Central memory CD8-positive, alpha-beta T cell (primary cell): ENCODE measurements around the gene FTCD.

Source experiments
- ATAC-seq: fragments of 150-1000 bp; cut with Tn5 transposase; replicated peaks from 2 replicates; pipeline ENCODE4 v1.10.0; 2022; ENCODE audit warnings: mild to moderate bottlenecking, moderate FRiP score, moderate number of reproducible peaks; ENCODE audit not compliant: poor library complexity, severe bottlenecking; ENCODE audit errors: extremely low read depth
- DNase-seq, 2 donors: peaks; one replicate each; pipeline ENCODE4 v3.0.0; 2021; ENCODE audit warnings: low spot score in 2 of 2
- H3K27ac Mint-ChIP-seq: one replicate; pipeline ENCODE4 v1.8.0; 2022; ENCODE audit warnings: low read depth, mild to moderate bottlenecking, moderate library complexity, mixed read lengths
- H3K27me3 Mint-ChIP-seq: one replicate; pipeline ENCODE4 v1.8.0; 2022; ENCODE audit warnings: mixed read lengths
- H3K36me3 Mint-ChIP-seq: one replicate; pipeline ENCODE4 v1.8.0; 2022; ENCODE audit warnings: mild to moderate bottlenecking, moderate library complexity, mixed read lengths; ENCODE audit not compliant: insufficient read depth
- H3K4me1 Mint-ChIP-seq: one replicate; pipeline ENCODE4 v1.8.0; 2022; ENCODE audit warnings: mixed read lengths
- H3K4me3 Mint-ChIP-seq: one replicate; pipeline ENCODE4 v1.8.0; 2022; ENCODE audit warnings: mild to moderate bottlenecking, moderate library complexity, mixed read lengths
- H3K9me3 Mint-ChIP-seq: one replicate; pipeline ENCODE4 v1.8.0; 2022; ENCODE audit warnings: mixed read lengths

The FTCD gene

DNA sequence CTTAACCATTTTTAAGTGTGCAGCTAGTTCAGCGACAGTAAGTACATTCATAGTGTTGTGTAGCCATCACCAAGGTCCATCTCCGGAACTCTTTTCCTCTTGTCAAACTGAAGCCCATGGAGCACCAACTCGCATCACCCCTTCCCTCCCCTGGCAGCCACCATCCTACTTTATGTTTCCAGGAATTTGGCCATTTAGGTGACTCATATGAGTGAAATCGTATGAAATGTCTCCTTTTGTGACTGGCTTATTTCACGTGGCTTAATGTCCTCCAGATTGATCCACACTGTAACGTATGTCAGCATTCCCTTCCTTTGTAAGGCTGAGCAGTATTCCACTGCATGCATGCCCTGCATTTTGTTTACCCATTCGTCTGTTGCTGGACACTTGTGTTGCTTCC is 55.0 kb downstream of the FTCD start:
- DNase-seq (peak; percentile 5 to 7), ATAC-seq (no peak)
- Mint-ChIP-seq H3K27me3 (peaks cover 39% of the 10 kb centered on the region), H3K9me3 (peaks cover 15% of the 10 kb centered on the region), H3K4me1 (peaks cover 19% of the 10 kb centered on the region), H3K27ac (no peak overlapping the region), H3K4me3 (peak overlapping the region; percentile 71), H3K36me3 (peaks cover 13% of the 10 kb centered on the region)

- Mint-ChIP-seq H3K27me3 (peaks cover 39% of the 10 kb centered on the region), H3K36me3 (peaks cover 13% of the 10 kb centered on the region), H3K4me3 (peak overlapping the region; percentile 71), H3K9me3 (peaks cover 15% of the 10 kb centered on the region), H3K27ac (no peak overlapping the region), H3K4me1 (peaks cover 19% of the 10 kb centered on the region)
- no peak for ATAC-seq
- no peak for DNase-seq
Observed at GRCh38 chr21:46100020-46100419, 55.4 kb downstream of the FTCD start.

- Mint-ChIP-seq H3K4me1 (peaks cover 20% of the 10 kb centered on the region), H3K9me3 (peaks cover 13% of the 10 kb centered on the region)
- no peak for ATAC-seq
Observed at GRCh38 chr21:46099476-46099875, 55.9 kb downstream of the FTCD start.

DNA sequence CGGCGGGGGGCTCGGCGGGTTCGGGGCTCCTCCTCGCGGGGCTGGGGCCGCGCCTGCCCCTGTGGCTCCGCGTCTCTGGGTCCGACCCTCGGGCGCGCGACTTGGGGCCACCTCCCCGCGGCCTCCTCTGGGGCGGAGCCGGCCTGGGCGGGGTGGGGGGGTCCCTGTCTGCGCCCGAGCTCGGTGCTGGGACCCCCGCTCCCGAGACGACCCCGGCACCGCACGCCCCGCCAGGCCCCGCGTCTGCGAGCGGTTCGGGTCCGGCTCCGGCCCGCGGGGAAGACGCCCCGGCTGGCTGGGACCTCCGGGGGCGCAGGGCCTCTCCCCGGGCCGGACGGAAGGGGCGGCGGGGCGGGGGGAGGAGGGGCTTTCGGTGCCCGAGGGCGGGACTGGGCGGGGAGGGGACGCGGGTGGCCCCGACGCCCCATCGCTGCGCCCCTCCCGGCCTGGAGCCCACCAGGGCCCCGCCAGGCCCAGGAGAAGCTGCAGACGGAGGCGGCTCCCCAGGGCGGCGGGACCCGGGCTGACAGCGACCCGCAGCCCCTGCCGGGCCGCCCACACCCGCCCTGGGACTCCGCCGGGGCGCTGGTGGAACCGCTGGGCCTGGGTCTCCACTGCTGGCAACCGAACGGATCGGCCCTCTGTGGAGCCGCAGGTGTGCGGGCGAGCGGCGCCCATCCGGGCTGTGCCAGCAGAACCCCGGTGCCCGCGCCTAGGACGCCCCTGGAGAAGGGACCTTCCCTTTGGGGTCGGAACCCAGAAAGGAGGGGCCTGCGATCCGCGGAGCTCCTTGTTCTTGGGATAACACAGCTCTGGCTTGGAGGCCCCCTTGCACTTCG is 56.9 kb downstream of the FTCD start:
- Mint-ChIP-seq H3K27me3 (peaks cover 27% of the 10 kb centered on the region), H3K9me3 (peaks cover 6% of the 10 kb centered on the region), H3K4me3 (peak overlapping the region; percentile 71), H3K36me3 (peaks cover 13% of the 10 kb centered on the region), H3K4me1 (peaks cover 19% of the 10 kb centered on the region), H3K27ac (no peak overlapping the region)
- ATAC-seq (no peak), DNase-seq (peak; percentile 9 to 13)

More at GRCh38 chr21:46099476-46099875, 55.9 kb downstream of the FTCD start:
- Mint-ChIP-seq H3K27me3 (peaks cover 36% of the 10 kb centered on the region), H3K36me3 (peaks cover 15% of the 10 kb centered on the region), H3K27ac (no peak overlapping the region), H3K4me3 (peak overlapping the region; percentile 71)
- DNase-seq = peak; percentile 7 to 9

DNA sequence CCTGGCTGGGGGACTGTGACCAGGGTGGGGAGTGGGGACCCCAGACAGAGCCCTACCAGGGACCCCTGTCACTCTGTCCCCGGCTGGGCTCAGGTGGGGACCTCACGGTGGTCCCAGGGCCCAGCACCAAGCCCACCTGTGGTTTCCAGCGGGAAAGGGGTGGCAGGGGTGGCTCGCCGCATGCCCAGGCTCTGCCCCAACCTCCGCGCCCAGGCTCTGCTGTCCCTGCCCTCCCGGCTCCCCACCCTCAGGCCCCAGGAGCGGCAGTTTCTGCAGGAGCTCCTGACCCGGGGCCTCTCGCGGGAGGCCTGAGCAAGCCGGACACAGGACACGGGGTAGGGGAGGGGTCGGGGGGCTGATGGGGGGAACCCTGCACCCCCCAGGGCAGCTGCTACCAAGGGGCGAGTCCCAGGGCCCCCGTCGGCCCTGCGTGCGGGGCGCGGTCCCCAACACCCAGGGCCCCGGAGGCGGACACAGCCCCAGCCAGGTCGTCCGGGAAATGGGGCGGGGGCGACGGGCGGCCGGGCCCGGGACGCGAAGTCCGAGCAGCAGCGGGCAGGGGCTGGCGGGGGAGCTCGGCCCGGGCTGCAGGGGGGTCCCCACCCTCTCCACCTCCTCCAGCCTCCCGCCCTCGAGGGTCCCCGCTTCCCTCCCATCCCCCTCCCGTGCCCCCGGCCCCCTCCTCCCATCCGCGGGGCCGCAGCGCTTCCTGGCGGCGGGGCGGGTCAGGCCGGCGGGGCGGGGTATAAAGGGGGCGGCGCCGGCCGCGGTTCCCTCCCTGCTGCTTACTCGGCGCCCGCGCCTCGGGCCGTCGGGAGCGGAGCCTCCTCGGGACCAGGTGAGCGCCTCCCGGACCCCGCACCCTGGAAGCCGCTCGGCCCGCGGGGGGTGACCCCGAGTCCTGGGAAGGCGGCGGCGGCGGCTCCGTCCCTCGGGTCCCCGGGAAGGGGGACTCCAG is 57.8 kb downstream of the FTCD start, which contains the start of gene COL6A2:
Gene COL6A2, plus strand, starts transcription at position 777 of the 958 bp plus-strand sequence.
- Mint-ChIP-seq H3K9me3 (peaks cover 5% of the 10 kb centered on the region), H3K27me3 (peaks cover 18% of the 10 kb centered on the region), H3K4me1 (peaks cover 19% of the 10 kb centered on the region), H3K27ac (no peak within 1 kb of the TSS), H3K4me3 (peak within 1 kb of the TSS; percentile 71), H3K36me3 (peaks cover 16% of the 10 kb centered on the region)
- DNase-seq = peak; percentile 13 to 16
- peak; percentile 44 for ATAC-seq

- H3K4me3 Mint-ChIP-seq = peak overlapping the region; percentile 17
- H3K9me3 Mint-ChIP-seq = no peaks in the 10 kb centered on the region
- peaks cover 16% of the 10 kb centered on the region for H3K36me3 Mint-ChIP-seq
- H3K27me3 Mint-ChIP-seq = peaks cover 10% of the 10 kb centered on the region
- H3K27ac Mint-ChIP-seq = no peak overlapping the region
- ATAC-seq = no peak
- DNase-seq = peak; percentile 9 to 10
- H3K4me1 Mint-ChIP-seq = peaks cover 19% of the 10 kb centered on the region
Observed at GRCh38 chr21:46096596-46097335, 58.6 kb downstream of the FTCD start.

DNA sequence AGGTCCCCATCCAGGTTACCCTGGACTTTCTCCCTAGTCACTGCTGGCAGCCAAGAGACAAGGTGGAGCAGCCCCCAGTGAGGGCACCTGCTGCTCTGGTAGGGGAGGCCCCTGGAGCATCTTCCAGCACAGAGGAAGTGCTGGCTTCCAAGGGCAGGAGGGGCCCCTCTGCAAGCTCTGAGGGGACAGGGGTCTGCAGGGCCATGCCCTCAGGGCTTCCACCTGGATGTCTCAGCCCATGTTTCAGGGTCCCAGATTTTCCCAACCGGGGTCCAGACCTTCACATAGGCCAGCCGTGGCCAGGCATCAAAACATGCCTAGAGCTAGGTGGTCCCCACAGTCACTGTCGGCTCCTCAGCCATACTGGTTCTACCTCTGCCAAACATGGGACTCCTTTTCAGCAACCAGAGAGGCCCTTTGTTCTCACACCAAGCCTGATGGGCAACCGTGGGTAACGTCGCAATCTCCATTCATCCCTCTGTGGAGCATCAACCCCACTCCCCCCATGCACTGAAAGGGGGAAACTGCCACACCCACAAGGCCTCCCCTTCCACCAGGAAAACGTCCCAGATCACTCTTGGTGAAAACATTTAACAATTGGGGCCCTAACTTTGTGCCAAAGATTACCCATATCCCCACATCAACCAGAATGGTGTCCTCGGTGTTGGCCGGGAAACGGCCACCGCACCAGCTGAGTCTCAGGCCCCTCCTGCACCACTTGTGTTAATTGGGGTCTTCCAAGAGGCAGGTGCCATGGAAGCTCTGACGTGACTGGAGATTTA is 59.4 kb downstream of the FTCD start:
- peak in 1 of 2 donors; percentile 11 for DNase-seq
- H3K27ac Mint-ChIP-seq = no peak overlapping the region
- peaks cover 4% of the 10 kb centered on the region for H3K9me3 Mint-ChIP-seq
- no peak overlapping the region for H3K4me3 Mint-ChIP-seq
- ATAC-seq = no peak
- H3K4me1 Mint-ChIP-seq = peaks cover 13% of the 10 kb centered on the region
- peaks cover 16% of the 10 kb centered on the region for H3K36me3 Mint-ChIP-seq
- H3K27me3 Mint-ChIP-seq = peaks cover 9% of the 10 kb centered on the region

DNA sequence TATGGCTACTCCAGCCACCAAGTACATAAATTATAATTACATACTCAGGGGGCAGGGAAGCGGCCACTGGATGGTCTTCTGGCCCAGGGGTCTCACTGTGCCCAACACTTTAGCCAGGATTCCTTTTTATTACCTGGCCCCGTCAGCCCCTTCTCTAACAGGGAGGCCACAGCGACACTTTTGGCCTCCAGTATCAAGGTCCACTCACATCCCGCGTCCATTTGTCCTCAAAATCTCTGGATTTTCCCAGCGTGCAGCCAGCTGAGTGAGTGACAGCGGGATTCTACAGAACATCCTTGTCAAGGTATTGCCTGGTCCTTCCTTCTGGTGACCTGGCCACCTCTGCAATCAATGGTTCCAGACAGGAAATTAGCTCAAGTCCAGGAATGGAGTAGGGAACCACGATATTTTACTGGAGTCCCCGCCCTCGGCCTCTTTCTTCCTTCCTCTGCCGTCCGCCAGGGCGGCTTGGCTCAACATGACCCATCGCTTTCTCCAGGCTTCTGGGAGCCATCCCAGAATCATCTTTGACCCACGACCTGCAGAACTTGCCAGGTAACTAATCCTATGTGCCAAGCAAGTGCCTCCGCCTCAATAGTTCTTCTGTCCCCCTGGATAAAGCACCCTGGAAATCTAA is 60.2 kb downstream of the FTCD start:
- Mint-ChIP-seq H3K9me3 (peaks cover 11% of the 10 kb centered on the region), H3K4me1 (peaks cover 11% of the 10 kb centered on the region), H3K27ac (no peak overlapping the region), H3K36me3 (peaks cover 14% of the 10 kb centered on the region), H3K4me3 (no peak overlapping the region), H3K27me3 (peaks cover under 1% of the 10 kb centered on the region)
- peak in 1 of 2 donors; percentile 10 for DNase-seq
- ATAC-seq = no peak

DNA sequence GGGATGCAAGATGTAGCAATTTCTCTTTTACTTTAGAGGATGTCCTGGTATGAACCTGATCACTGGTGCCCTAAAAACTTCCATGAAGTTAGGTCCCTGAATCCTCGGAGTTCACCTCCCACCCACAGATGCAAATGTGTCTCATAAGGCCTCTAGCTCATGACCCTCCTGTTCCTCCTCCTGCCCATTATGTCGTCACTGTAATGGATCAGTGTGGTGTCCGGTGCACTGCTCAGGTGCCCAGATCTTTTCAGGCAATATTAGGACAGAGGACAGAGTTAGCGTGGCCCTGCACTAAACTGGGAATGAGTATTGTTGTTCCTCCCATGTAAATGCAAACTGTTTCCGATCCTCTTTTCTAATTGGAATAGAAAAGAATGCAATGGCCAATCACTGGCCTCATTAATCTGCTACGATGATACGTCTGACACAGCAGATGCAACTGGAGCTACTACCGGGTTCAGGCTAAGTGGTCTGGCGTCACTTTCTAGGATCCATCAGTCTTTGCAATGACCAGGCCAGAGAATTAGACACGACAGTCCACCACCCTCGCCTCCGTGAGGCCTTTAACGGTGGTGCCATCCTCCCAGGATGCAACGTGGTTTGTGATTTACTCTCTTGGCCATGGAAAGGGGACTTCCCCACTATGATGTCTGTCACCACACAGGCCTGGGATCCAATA is 60.8 kb downstream of the FTCD start:
- Mint-ChIP-seq H3K4me1 (peaks cover 12% of the 10 kb centered on the region), H3K27ac (peak overlapping the region; percentile 35), H3K27me3 (no peaks in the 10 kb centered on the region), H3K4me3 (peak overlapping the region; percentile 32), H3K9me3 (peaks cover 18% of the 10 kb centered on the region), H3K36me3 (peaks cover 14% of the 10 kb centered on the region)
- peak in 1 of 2 donors; percentile 9 for DNase-seq
- no peak for ATAC-seq

DNA sequence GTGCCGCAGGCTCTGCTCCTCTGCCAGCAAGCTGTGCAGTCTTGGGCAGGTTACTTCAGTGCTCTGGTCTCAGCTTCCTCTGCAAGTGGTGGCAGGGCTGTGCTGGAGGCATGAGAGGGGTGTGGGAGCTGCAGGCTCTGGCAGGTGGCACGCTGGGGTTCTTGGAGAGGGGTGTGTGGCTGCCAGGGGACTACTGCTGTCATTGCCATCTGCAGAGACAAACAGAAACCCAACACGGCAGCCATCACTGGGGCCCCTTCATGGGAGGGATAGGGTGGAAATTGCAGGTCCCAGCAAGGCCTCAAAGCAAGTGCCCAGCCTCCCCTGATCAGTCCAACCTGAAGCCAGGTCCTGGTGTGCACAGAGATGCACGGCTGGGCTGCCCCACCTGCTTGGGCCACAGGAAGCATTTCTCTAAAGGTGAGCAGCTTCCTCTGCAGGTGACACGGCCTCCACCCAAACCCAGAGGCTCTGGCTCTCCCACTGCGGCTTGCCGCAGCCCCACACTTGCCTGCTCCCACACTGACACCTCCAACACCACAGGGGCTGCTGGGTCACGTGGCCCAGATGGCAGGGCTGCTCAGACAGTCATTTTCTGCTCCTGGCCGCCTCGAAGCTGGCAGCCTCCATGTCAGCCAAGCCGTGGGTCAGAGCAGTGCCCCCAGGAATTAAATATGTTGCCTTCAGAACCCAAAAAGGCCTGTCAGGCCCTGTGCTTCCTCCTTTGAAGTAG is 61.5 kb downstream of the FTCD start:
- Mint-ChIP-seq H3K27ac (peak overlapping the region; percentile 35), H3K27me3 (no peaks in the 10 kb centered on the region)

More for the DNA sequence above, 61.5 kb downstream of the FTCD start:
- peaks cover 12% of the 10 kb centered on the region for H3K4me1 Mint-ChIP-seq
- H3K9me3 Mint-ChIP-seq = peaks cover 18% of the 10 kb centered on the region
- peak overlapping the region; percentile 32 for H3K4me3 Mint-ChIP-seq
- peak; percentile 13 to 47 for DNase-seq
- H3K36me3 Mint-ChIP-seq = peaks cover 10% of the 10 kb centered on the region
- peak; percentile 76 for ATAC-seq
